MV-4-11 (cell line): ENCODE measurements around the gene GZMA.
A peak's percentile ranks its signal among the peaks of the same experiment; 100 is the strongest.
"Not testable (repeated sequence)": the region's sequence is repeated elsewhere in the genome, so short reads cannot be mapped to it uniquely, and the experiment has no call there.

Source experiments
- DNase-seq: peaks from one replicate; lab custom pipeline; 2025; lab: John Stamatoyannopoulos, UW

GZMA gene

DNA sequence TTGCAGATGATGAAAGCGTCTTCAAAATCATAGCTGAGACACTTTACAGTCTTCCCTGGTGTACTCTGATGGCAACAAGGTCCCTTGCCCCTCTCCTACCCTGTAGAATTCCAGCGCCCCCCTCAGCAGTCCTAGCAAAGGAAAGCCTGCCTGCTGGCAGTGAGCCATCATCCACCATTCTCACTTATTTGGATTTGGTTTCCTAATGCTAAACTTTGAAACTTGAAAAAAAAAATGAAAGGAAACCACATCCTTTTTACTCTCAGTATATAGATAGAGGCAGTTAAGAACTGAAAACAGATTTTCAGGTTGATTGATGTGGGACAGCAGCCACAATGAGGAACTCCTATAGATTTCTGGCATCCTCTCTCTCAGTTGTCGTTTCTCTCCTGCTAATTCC, at the start of gene GZMA:
GZMA (plus strand) TSS at position 299 of the 400 bp plus-strand sequence; CDS start at position 336, 37 bp downstream.
- DNase-seq: peak; percentile 90

DNA sequence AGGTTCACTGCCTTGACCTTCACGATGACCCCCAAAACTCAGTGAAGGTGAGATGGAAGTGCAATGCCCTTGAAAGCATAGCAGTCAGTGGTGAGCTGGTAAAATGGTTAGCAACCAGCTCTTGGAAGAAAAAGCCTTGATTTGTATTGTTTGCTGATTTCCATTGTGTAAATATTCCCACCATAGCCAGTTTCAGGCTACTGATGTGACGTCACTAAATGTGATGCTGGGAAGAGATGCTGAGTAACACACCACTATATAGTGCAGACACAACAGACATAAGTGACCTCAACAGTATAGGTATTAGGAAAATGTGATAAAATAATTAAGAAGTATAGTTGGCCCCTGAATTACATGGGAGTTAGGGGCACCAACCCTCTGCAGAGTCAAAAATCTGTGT, 47.3 kb upstream of the GZMA start:
- DNase-seq: no peak

DNA sequence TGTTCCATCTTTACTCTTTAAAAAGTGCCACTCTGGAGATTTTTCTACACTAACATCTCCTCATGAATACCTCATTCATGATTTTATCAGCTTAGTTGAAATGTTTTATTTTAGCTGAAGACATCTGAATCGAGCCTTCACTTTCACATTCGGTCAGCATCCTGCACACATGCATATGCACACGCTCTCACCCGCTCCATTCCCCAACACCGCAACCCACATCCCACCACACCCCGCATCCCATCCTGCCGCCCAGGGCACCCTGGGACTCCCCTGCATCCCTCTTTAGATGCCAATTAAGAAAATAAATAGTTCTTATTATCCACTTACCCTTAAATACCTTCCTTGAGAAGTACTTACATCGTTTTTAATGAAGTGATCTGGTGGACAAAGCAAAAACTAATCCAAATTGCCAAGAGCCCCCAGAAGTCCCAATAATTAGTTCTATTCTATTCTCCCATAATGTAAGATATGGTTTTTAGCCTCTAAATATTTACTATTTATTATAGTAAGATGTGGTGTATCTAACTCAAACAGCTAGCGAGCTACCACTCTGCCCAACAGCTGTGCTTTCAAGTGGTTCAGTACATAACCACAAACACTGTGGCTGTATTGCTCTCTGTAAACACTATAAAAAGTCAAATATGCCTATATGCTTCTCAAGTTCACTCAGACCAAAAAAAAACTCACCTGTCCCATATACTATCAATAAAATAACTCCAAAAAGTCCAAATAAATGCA, 40.2 kb upstream of the GZMA start:
- no peak for DNase-seq

DNA sequence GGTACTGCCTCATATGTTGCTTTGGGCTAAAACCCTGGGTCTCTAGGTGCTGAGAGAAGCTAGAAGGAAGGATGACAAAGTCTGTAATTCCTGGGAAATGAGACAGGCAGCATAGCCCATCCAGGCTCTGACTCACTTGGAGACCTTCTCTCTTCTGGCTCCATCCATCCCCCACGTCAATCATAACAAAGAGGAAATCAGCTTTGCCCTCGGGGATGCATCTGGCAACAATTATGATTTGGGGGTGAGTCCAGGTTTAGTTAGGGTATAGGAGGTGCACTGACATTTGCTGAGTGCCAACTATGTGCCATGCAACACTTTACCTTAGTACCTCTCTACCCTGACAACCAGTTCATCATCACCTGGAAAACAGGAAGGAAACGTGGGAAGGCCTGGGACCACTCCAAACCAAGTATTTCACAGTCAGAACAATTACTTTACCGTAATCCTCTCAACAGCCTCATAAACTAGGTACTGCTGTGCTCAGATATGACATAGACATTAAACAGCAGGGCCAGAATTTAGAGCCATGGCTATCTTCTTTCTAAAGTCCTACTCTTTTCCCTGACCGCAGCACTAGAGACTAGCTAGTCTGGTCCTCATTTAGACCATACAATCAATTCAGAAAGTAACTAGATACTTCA, 39.1 kb upstream of the GZMA start:
- no peak for DNase-seq

DNA sequence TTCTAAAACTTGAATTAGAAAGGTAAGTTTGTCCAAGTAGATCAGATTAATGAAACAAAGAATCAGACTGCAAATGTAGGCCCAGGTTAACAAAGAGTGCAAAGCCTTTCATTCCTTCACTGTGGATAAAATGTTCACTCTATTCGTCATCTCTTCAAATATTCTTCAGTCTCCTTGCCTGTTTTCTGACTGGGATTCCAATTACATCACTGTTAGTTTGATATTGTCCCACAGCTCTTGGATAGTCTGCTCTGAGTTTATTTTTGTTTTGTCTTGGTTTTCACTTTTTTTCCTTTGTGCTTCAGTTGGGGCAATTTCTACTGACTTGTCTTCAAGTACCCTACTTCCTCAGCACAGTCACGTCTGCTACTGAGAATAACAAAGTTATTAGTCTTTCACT, 38.5 kb upstream of the GZMA start:
- DNase-seq: no peak

DNA sequence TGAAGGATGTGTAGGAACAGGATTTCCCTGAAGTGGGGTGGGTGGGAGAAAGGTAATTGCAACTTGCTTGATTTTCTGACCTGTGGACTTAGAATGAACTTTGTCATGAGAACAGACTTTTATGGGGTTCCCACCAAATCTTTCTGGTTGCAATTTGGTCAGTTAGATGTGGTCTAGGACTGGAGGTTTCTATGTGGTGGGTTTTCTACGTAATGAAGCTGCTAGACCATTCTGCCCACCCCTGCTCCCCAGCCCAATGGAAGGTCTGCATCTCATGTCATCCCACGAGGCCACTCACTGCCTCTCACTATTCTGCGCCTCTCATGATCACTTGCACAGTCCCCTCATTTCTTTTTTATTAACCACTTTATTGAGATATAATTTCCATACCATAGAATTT, 37.9 kb upstream of the GZMA start:
- no peak for DNase-seq

DNA sequence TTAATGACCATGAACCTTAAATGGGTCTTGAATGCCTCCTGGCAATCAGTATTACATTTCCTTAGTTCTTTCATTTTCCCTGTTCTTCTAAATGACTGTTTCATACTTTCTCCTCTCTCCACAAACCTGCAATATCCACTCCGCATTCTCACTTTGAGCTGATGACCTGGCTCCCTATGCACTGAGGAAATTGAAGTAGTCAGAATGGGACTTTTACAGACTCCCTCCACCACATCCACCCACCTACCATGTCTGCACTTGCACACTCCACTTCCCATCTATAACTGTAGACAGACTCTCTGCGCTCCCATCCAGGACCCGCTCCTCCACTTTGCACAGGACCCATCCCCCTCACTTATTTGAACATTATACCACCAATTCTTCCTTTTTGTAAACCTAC, 36.2 kb upstream of the GZMA start:
- no peak for DNase-seq

DNA sequence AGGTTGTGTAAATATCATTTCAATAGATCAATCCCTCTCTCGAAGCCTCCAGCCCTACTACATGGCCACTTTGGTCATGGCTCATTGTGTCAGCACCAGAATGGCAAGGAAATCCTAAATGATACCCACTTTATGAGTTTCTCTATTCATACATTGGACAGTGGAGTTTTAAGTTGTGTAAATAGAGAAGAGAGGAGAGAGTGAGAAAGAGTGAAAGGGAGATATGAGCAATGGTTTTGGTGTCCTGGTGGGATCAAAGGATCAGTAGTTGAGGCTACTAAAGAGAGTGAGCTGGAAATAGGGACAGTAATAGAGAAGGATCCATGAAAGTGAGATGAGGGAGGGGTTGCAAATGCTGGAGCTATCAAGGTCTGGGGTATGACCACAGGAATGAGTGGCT, 31.5 kb upstream of the GZMA start:
- no peak for DNase-seq

DNA sequence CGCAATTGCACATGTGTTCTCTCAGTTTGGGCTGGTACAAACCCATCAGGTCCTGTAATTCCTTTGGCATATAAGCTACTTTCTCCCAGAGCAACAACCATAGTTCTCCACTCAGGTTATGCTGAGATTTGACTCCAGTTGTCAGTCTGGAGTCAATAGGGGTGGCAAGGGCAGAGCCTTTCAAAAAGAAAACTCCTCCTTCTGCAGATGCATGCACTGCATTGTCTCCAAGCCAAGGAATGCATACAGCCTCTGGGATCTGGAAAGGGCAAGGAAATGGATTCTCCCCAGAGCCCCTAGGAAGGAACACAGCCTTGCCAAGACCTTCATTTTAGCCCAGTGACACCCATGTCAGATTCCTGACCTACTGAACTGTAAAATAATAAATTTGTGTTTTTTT, 31.0 kb upstream of the GZMA start:
- DNase-seq: no peak

DNA sequence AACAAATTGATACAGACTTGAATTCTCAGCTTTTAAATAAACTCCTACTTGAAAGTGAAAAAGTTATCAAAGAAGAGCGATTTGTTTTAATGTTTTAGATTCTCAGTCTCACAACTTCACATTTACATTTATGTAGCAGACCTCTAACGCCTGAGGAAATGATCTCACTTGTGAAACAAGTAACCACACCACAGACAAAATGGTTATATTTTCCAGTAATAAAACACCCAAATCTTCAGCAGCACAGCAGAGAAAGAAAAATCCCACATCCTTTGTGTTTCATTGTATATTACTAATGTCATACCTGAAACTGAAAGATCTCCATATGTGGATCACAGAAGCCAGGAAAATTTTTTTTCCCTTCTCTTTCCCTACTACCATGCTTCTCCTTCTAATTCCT, 29.8 kb upstream of the GZMA start:
- peak; percentile 19 for DNase-seq

DNA sequence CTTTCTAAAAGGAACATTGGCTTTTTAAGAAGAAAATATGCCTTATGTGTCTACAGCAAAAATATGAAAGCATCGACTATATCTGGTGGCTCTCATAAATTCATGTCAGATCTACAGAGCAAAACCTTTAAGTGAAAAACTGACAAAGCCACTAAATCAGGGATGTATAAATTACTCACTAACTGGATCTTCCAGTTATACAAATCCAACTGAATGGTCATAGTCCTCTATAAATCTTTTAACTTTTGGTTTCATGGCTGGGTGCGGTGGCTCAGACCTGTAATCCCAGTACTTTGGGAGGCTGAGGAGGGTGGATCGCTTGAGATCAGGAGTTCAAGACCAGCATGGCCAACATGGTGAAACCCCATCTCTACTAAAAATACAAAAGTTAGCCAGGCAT, 29.2 kb upstream of the GZMA start:
- DNase-seq: no peak

DNA sequence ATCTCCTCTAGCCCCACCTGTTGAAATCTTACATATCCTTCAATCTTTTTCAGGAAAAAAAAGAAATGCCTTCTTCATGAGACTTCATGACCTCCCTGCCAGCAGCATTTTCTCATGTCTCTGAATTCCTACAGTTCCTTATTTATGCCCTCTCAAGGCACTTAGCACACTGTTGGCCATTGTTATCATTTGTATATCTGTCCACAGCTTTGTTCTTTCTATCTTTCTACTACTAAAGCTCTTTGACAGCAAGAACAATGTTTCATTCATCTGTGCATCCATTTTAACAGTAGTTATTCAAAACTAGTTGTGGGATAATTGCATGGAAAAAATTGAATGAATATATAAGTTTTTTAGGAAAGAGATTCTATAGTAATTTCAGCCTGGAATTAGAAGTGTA, 20.9 kb upstream of the GZMA start:
- DNase-seq: no peak

DNA sequence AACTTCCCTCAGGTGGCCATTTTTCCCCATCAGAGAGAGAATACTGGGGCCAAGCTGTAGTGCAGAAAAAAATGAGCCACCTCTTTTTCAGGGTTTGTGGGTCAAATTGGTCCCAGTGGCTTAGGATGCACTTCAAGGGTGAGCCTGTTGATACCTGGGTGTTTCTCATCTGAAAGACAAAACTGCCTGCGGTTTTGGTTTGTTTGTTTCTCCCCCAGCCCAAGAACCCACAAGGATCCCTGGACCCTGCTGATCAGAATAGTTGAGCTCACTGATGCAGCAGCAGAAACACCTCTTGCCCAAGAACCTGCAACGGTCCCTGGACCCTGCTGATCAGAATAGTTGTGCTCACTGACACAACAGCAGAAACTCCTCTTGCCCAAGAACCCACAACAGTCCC, 13.1 kb upstream of the GZMA start:
- not testable (repeated sequence) for DNase-seq

DNA sequence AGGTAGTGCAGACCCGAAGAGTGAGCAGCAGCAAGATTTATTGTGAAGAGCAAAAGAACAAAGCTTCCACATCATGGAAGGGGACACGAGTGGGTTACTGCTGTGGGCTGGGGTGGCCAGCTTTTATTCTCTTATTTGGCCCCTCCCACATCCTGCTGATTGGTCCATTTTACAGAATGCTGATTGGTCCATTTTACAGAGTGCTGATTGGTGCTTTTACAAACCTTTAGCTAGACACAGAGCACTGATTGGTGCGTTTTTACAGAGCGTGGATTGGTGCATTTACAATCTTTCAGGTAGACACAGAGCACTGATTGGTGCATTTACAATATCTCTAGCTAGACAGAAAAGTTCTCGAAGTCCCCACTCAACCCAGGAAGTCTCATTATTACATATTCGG, 11.4 kb upstream of the GZMA start:
- DNase-seq: not testable (repeated sequence)

DNA sequence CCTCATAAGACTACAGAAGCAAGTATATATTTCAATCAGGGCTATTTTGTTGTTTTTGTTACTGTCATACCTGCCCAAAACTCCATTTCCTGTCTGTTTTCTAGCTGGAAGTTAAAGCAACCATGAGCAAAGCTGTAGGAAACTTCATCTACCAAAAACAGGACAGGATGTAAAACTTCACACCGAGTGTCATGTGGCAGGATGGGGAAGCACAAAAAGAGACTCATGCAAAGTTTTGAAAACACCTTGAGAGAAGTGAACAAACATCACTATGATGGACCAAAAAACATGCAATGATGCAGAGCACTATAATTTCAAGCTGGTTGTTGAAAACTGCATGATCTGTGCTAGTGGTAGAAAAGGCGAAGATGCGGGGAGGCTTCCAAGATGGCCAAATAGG, 6.3 kb upstream of the GZMA start:
- DNase-seq: no peak

DNA sequence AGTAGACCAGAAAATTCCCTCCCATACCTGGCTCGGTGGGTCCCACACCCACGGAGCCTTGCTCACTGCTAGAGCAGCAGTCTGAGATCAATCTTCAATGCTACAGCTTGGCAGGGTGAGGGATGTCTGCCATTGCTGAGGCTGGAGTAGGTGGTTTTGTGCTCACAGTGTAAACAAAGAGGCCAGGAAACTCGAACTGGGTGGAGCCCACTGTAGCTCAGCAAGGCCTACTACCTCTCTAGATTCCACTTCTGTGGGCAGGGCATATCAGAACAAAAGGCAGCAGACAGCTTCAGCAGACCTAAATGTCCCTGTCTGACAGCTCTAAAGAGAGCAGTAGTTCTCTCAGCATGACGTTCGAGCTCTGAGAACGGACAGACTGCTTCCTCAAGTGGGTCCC, 5.6 kb upstream of the GZMA start:
- DNase-seq: no peak

DNA sequence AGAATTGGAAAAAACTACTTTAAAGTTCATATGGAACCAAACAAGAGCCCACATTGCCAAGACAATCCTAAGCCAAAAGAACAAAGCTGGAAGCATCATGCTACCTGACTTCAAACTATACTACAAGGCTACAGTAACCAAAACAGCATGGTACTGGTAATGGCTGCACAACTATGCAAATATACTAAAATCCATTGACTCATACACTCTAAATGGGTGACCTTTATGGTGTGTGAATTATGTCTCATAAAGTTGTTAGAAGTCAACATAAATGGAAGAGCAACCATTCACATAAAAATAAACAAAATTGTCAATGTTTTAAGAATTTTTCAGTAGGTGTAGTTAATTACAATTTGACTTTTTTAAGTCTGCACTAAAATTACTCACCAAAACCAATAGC, 1.3 kb upstream of the GZMA start:
- DNase-seq: not testable (repeated sequence)

DNA sequence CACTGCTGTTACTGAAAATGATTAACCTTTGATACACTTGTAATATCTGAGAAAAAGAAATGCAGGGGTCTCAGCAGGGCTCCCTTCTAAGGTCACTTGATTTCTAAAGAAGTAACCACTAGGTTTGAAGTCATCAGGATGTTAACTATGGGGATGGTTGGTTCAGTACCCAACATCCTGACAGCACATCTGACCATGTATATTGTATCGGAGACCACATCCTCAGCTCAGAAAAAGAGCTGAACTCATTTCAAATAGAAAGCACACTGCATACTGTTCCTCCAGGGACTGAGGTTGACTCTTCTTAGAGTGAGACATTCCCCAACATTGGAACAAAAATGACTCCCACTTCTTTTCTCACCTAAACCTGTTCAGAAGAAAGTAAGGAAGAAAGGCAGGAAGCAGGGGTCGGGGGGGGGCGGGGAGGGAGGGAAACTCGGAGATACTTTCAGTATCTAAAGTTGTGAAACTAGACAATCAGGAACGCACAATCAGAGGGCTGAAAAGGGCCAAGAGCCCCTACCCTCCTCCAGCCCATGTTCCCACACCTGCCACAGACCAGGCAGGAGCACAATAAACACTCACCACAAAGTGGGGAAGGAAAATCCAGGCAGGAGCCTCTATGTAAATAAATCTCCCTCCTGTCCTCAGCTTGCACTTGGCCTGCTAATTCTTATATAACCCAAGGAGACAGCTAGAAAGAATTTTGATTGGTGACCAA, 730 bp upstream of the GZMA start:
- peak; percentile 2 for DNase-seq

DNA sequence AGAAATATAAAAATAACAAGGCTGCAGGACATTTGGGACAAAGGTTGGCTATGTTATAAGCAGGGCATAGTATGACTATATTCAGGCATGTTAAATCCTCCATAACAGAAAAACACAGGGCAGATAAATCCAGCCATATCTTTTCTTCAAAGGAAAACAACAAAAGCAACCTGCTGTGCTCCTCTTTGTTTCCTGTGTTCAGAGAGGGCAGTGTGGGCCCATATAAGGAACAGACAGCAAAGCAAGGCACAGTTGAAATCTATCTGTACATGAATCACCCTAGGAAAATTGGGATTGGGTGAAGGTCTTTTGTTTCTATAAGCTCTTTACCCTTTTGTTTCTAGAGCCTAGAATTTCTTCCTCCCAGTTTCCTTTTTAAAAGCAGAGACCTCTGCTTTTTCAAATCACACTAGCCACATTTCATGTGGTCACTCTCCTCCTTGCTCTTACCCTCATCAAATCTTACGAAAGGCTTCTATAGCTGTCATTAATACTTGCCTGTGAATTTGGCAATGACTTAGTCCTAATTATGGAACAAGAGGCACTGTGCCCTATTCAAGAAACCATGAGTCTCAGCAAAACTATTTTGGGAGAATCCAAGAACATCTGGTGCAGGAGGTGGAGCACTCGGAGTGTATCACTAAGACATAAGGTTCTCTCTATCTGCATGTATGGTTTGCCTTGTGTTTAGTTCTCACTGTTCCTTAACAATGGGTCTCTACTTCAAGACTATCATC, 1.8 kb downstream of the GZMA start:
- no peak for DNase-seq

DNA sequence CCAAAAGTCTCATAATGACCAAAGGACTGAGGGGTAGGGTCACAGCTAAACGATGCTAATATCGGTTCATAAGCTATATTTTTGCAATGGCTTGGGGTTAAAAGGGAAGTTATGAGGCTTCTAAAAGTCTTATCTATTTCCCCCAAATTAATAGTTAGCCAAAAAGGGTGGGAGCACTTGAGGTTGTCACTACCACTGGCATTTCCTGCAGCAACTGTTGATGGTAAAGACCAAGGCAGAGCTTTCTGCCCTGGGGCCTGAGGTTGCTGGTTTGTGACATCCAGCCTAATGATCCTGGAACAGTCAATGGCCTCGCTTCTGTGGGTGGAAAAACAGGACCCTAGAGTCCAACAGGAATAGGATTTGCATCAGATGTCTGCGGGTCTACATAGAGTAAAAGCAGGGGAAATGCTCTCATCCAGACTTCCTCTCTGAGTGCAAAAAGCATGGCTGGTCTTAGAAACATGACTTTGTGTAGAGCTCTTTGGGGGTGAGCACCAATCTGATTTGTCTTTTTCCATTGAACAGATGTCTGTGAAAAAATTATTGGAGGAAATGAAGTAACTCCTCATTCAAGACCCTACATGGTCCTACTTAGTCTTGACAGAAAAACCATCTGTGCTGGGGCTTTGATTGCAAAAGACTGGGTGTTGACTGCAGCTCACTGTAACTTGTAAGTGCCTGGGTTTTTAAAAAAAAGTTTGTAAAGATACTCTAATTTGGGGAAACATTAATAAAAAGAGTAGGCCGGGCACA, 2.7 kb downstream of the GZMA start:
- peak; percentile 39 for DNase-seq

DNA sequence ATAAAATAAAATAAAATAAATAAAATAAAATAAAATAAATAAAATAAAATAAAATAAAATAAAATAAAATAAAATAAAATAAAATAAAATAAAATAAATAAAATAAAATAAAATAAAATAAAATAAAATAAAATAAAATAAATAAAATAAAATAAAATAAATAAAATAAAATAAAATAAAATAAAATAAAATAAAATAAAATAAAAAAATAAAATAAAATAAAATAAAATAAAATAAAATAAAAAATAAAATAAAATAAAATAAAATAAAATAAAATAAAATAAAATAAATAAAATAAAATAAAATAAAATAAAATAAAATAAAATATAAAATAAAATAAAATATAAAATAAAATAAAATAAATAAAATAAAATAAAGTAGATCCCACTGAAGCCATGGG, 3.5 kb downstream of the GZMA start:
- DNase-seq: not testable (repeated sequence)

DNA sequence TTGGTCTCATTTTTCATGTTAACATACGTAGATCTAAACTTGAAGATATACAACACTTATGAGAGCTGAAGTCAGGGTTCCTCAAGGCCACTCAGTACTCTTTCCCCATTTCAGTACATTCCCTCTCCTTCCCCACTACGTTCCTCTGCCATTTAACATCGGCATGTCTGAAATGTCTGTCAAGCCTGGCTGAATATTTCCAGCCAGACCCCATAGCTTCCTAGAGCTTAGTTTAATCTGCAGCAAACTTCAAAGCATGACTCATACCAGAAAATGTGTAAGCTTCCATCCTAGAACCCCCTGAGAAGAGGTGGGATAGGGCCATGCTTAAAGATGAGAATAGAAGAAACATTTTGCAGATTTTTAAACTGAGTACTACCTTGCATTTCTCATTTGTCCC, 6.2 kb downstream of the GZMA start:
- DNase-seq: no peak
